ENCODE measurements around the gene PTCHD1.

PTCHD1 gene

DNA sequence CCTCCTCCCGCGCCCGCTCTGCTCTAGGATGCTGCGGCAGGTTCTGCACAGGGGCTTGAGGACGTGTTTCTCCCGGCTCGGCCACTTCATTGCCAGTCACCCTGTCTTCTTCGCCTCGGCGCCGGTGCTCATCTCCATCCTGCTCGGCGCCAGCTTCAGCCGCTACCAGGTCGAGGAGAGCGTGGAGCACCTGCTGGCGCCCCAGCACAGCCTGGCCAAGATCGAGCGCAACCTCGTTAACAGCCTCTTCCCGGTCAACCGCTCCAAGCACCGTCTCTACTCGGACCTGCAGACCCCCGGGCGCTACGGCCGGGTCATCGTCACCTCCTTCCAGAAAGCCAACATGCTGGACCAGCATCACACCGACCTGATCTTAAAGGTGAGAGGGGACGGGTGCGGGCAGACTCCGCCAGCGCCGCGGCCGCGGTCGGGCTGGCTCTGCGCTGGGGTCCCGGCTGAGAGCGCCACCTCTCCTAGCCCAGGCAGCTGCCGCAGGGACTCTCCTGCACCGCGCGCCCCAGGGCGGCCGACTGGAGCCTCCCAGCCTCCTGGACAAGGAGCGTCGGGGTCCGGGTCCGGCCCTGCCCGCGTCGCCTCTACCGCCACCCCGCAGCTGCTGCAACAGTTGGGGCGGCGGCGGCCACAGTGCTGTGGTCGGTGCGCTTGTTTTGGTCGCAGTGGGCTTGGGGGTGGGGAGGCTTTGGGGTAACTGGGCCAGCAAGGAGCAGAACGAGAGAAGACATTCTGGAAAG is at the start of gene PTCHD1:
Gene PTCHD1 (plus strand): TSS at position 2 of the 752 bp plus-strand sequence. CDS start 27 bp downstream, at position 29.
- no peak for DNase-seq

DNA sequence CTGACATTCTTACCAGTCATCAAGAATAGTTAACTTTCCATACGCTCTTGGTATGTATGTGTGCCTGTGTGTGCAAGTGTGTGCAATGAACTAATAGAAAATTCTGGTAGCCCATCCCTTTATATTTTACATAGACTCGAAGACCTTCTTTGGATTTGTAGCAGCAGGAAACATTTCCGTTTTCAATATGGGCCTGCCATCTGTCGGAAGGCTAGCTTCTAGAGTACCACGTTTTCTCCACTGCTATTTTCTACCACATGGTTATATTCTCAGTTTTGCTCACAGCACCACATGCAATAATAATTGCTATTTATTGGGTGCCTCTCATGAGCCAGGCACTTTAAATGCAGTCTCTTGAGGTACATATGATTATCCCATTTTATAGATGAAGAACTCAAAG is 47.9 kb upstream of the PTCHD1 start:
- DNase-seq, result no peak

- no peak for DNase-seq
Observed at GRCh38 chrX:23287191-23287725, 47.4 kb upstream of the PTCHD1 start.

- no peak for DNase-seq
Observed at GRCh38 chrX:23292354-23292987, 42.2 kb upstream of the PTCHD1 start.

DNA sequence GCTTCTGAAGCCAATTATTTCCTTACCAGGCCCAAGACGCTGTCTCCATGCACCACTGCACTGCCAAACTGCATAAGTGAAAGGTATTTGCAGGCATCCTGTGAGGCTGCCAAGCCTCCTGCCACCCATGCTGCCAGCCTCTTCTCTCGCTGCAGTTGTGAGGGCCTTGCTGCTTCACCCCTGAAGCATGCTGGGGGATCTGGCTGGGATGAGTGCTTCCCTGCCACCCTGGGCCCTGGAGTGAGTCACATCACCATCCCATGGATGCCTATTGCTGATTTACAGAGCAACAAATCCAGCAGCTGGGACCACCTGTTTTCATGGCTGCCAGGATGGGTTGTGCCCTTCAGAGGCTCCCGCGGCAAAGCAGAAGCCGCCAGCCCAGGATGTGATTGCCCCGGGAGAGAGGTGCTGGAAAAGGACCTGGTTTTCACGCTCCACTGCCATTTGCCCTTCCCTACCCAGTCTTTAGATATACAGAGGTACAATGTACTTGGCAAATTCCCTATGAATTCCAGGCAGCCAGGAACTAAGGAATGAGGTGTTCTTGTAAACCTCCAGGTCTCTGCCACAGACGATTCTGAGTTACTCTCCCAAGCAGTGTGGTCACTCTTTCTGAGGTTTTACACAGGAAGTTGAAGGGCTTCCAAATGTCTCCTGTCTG is 41.5 kb upstream of the PTCHD1 start:
- no peak for DNase-seq

DNA sequence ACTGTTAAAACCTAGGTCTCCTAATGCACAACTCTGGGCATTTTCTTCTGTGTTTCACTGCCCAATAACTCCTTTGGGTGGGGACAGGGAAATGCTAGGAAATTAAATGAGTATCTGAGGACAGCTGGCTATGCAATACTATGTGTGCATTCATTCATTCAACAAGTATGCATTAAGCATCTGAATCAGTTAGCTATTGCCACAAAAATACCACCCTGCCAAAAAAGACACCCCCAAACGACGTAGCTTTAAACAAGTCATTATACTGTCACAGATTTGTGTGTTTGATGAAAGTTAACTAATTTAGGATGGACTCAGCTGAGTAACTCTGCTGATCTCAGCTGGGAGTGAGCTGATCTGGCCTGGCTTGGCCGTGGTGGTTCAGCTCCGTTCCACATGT is 29.8 kb upstream of the PTCHD1 start:
- no peak for DNase-seq

DNA sequence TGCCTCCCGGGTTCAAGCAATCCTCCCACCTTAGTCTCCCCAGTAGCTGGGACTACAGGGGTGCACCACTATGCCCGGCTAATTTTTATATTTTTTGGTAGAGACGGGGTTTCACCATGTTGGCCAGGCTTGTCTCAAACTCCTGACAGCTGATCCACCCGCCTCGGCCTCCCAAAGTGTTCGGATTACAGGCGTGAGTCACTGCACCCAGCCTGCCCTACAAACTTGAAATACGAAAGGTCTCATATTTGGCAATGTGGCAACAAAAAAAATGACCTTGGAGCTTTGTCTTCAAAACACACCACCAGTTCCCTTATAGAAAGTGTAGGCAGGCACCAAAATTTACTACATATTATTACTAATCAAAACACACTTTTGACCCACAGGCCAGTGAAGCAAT is 22.9 kb upstream of the PTCHD1 start:
- DNase-seq, result no peak

- no peak for DNase-seq
Observed at GRCh38 chrX:23312136-23312535, 22.5 kb upstream of the PTCHD1 start.

GRCh38 chrX:23317799-23318724 is 16.6 kb upstream of the PTCHD1 start:
- peak; percentile 5 for DNase-seq

DNA sequence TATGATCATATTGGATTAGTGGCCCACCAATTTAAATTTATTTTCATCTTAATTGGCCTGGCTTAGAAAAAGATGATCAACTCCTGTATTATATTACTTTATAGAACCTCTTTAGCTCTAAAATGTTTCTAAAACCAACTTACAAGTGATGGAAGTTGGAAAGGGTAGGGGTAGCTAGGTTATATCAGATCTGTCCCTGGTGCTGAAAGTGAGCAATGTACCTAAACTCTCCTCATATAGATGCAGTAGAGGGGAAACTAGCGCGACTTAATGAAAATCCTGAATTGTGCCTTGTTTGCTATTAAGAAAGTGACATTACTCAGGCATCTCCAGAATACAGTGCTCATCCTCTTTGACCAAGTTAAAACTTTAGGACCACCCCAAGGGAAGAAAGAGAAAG is 7.5 kb upstream of the PTCHD1 start:
- no peak for DNase-seq

DNA sequence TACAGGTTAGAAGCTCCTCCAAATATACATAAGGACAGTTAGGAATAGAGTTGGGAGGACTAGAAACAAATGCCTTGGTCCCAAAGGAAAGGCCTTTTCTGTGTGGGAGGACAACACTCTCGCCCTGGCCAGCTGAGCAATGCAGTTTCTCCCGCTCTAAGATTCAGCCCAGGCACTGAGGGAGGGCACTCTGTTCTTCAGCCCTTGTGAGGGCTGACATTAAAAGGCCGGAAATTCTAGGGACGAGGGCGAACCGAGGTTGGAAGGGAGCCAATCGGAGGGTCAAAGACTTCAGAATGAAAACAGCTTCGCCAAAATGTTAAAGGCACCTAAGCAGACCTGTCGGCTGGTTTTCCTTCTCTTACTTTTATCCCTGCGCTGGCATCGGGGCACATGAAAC is 2.9 kb upstream of the PTCHD1 start:
- no peak for DNase-seq

- no peak for DNase-seq
Observed at GRCh38 chrX:23332101-23332887, 2.4 kb upstream of the PTCHD1 start.

GRCh38 chrX:23332888-23333821 is 1.5 kb upstream of the PTCHD1 start:
- DNase-seq, result no peak

GRCh38 chrX:23333842-23334520 is 668 bp upstream of the PTCHD1 start:
- no peak for DNase-seq

- DNase-seq, result no peak
Observed at GRCh38 chrX:23334521-23334847, 165 bp upstream of the PTCHD1 start.

- no peak for DNase-seq
Observed at GRCh38 chrX:23338334-23338733, 3.7 kb downstream of the PTCHD1 start.

- DNase-seq, result no peak
Observed at GRCh38 chrX:23341452-23341851, 6.8 kb downstream of the PTCHD1 start.

DNA sequence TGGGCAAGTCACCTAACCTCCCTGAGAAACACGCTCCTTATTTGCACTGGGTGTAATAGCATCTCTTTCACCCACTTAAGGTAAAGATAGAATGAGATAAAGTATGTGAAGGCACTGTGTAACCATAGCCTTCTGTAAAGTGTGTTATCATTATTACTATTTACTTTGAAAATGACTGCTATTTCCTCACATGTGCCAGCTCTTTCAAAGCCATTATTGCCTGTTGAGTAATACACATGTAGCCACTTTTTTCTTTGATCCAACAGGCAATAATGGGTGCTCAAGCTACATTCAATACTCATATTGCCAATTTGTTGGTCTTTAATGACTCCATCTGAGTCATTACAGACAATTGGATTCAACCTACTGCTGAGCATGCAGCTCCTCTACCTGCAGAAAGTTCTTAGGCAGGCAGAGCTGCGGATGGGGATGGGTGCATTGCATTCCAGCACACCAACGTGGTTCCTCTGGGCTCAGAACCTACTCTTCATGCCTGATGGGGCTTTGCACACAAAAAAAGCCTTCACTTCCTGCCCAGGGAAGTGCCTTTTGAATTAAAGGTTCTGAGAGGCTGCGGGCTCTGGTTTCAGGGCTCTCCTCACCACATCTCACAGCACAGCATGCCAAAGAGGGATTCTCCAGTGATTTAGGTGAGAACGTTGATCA is 9.7 kb downstream of the PTCHD1 start:
- no peak for DNase-seq

GRCh38 chrX:23344904-23345271 is 10.2 kb downstream of the PTCHD1 start:
- DNase-seq, result no peak

GRCh38 chrX:23356189-23356588 is 21.5 kb downstream of the PTCHD1 start:
- DNase-seq, result no peak
